ENCODE results near the gene PFKFB3. TPM values are rescaled to one million over a fixed set of nuclear protein-coding genes. Genes with fewer than 3 reads are reported as not detected.

PFKFB3 gene
- polyA plus RNA-seq, 3 donors: 12.2 to 101 (median 15.8) TPM

- Histone ChIP-seq H4K20me1 (ENCODE audit: insufficient read depth, low read length) (no peaks in the 10 kb centered on the region), H3K9ac (ENCODE audit: insufficient read depth, low read length, poor library complexity, severe bottlenecking) (no peak overlapping the region), H3K4me3 (replicated peaks in 1 of 3; ENCODE audit: low read depth in 2 of 3, low read length in 3 of 3) (no peak overlapping the region), H3K4me2 (replicated peaks; ENCODE audit: extremely low read depth, low read length, poor library complexity, severe bottlenecking) (no peak overlapping the region), H2AFZ (ENCODE audit: insufficient read depth, low read depth, low read length, poor library complexity, severe bottlenecking) (no peak overlapping the region), H3K36me3 (replicated peaks in 1 of 2; ENCODE audit: control insufficient read depth in 1 of 2, insufficient read depth in 2 of 2, low read length in 2 of 2) (no peaks in the 10 kb centered on the region), H3K9me3 (replicated peaks in 1 of 2; ENCODE audit: control insufficient read depth in 1 of 2, insufficient read depth in 1 of 2, low read length in 2 of 2) (no peaks in the 10 kb centered on the region), H3K27ac (ENCODE audit: low read depth in 1 of 2, low read length in 2 of 2) (no peak overlapping the region), H3K27me3 (ENCODE audit: control insufficient read depth in 2 of 2, insufficient read depth in 2 of 2, low read length in 2 of 2) (no peaks in the 10 kb centered on the region), H3K4me1 (ENCODE audit: control insufficient read depth in 1 of 2, insufficient read depth in 2 of 2, low read length in 2 of 2) (peaks cover 52 to 58% of the 10 kb centered on the region in 2 donors), H3K79me2 (ENCODE audit: insufficient read depth, low read length) (no peaks in the 10 kb centered on the region)
- H3K4me1 Mint-ChIP-seq: peaks cover 56% of the 10 kb centered on the region
- peak overlapping the region; percentile 10 to 88 (median 68) for H3K27ac Mint-ChIP-seq
- peaks cover 0 to 8% (median 2%) of the 10 kb centered on the region in 7 donors for H3K9me3 Mint-ChIP-seq
- TF ChIP-seq CTCF (IDR thresholded peaks at IDR 0.05): no peak
- H3K27me3 Mint-ChIP-seq (ENCODE audit: low read depth in 3 of 3): peaks cover 2 to 11% (median 2%) of the 10 kb centered on the region in 3 donors
- peaks cover 3 to 7% of the 10 kb centered on the region in 2 donors for H3K36me3 Mint-ChIP-seq
- peak; percentile 79 to 86 (median 80) for DNase-seq
- peak overlapping the region in 1 of 2 donors; percentile 26 for H3K4me3 Mint-ChIP-seq
- intact Hi-C loops (cut with micrococcal nuclease): loop anchor here in 1 of 2 donors (10.0 kb wide), 2 partner anchors 47 to 53 kb away; no protein-coding TSS in a partner anchor
- WGBS (ENCODE audit: insufficient coverage): 0% methylated on average over 2 of the region's 2 CpGs
Measured at GRCh38 chr10:6297951-6298381, 95.2 kb downstream of the PFKFB3 start.

- H3K27me3 ChIP-seq (ENCODE audit: control insufficient read depth in 2 of 2, insufficient read depth in 2 of 2, low read length in 2 of 2): no peaks in the 10 kb centered on the region
- 100% methylated on average over 3 of the region's 5 CpGs for WGBS (ENCODE audit: insufficient coverage)
- H3K9me3 Mint-ChIP-seq: peaks cover 0 to 9% (median 2%) of the 10 kb centered on the region in 7 donors
- H3K4me1 ChIP-seq (ENCODE audit: control insufficient read depth in 1 of 2, insufficient read depth in 2 of 2, low read length in 2 of 2): peaks cover 52 to 58% of the 10 kb centered on the region in 2 donors
- H3K4me3 Mint-ChIP-seq: no peak overlapping the region
- peaks cover 57% of the 10 kb centered on the region for H3K4me1 Mint-ChIP-seq
- H3K4me3 ChIP-seq (replicated peaks in 1 of 3; ENCODE audit: low read depth in 2 of 3, low read length in 3 of 3): no peak overlapping the region
- H3K36me3 Mint-ChIP-seq: peaks cover 3 to 5% of the 10 kb centered on the region in 2 donors
- H3K36me3 ChIP-seq (replicated peaks in 1 of 2; ENCODE audit: control insufficient read depth in 1 of 2, insufficient read depth in 2 of 2, low read length in 2 of 2): no peaks in the 10 kb centered on the region
- peaks cover 2 to 13% (median 3%) of the 10 kb centered on the region in 3 donors for H3K27me3 Mint-ChIP-seq (ENCODE audit: low read depth in 3 of 3)
- no peak for DNase-seq
- H3K27ac ChIP-seq (ENCODE audit: low read depth in 1 of 2, low read length in 2 of 2): no peak overlapping the region
- H3K9me3 ChIP-seq (replicated peaks in 1 of 2; ENCODE audit: control insufficient read depth in 1 of 2, insufficient read depth in 1 of 2, low read length in 2 of 2): no peaks in the 10 kb centered on the region
- no peak overlapping the region for H3K4me2 ChIP-seq (replicated peaks; ENCODE audit: extremely low read depth, low read length, poor library complexity, severe bottlenecking)
- no peak for TF ChIP-seq CTCF (IDR thresholded peaks at IDR 0.05)
- H3K79me2 ChIP-seq (ENCODE audit: insufficient read depth, low read length): no peaks in the 10 kb centered on the region
- no peak overlapping the region for H3K9ac ChIP-seq (ENCODE audit: insufficient read depth, low read length, poor library complexity, severe bottlenecking)
- H2AFZ ChIP-seq (ENCODE audit: insufficient read depth, low read depth, low read length, poor library complexity, severe bottlenecking): no peak overlapping the region
- no peaks in the 10 kb centered on the region for H4K20me1 ChIP-seq (ENCODE audit: insufficient read depth, low read length)
- H3K27ac Mint-ChIP-seq: peak overlapping the region in 4 of 7 donors; percentile 18 to 88 (median 58)
- intact Hi-C loops (cut with micrococcal nuclease): loop anchor here in 1 of 2 donors (10.0 kb wide), 2 partner anchors 46 to 54 kb away; no protein-coding TSS in a partner anchor
Measured at GRCh38 chr10:6298428-6298827, 95.7 kb downstream of the PFKFB3 start.
